ENCODE data around the gene NAP1L4.

DNA sequence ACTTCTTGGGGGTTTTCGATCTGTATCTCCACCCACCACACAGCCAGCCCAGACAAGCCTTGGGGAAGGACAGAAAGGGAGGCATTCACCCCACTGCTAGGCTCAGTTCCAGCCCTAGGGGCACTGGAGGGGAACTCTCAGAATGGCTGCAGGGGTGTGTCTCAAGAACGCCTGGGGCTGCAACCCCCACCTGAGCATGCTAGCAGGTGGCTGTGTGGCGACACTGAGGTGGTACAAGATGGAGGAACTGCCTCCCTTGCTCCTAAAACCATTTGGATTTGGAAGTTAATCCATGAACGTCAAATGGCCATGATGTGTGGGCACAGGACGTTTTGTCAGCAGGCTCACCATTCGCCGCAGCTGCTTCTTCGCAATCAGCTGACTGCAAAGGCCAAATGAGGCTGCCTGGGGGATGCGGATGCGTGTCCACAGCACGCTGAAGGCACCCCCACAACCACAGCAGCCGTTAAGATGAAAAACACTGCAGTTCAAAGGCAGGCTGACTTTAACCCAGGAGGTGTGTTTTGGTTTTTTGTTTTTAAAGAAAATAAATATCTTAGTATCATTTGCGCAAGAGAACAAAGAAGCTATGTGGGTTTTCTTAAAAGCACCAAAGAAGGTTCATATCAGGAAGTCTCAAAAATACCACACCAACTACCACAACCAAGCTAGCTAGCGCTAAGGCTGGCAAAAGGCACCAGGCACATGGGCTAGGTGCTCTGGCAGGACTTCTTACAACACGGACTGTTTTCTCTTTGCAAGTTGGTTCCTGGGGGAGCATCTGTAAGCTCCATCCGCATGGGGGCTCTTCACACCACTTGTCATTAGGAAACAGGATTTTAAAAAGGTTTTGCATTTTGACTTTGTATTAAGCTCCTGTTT, 22.2 kb upstream of the NAP1L4 start:
- TF ChIP-seq POLR2A (IDR thresholded peaks at IDR 0.05; ENCODE audit: low read depth, low read length) (no peak), MXI1 (IDR thresholded peaks at IDR 0.05; ENCODE audit: borderline replicate concordance, low read depth, low read length) (no peak), RFX5 (IDR thresholded peaks at IDR 0.05; ENCODE audit: low read depth, low read length) (no peak), RCOR1 (IDR thresholded peaks at IDR 0.05; ENCODE audit: insufficient replicate concordance, low read length) (no peak), MAFK (IDR thresholded peaks at IDR 0.05; ENCODE audit: low read depth, low read length) (no peak)
- TF ChIP-seq, protein P1, sequence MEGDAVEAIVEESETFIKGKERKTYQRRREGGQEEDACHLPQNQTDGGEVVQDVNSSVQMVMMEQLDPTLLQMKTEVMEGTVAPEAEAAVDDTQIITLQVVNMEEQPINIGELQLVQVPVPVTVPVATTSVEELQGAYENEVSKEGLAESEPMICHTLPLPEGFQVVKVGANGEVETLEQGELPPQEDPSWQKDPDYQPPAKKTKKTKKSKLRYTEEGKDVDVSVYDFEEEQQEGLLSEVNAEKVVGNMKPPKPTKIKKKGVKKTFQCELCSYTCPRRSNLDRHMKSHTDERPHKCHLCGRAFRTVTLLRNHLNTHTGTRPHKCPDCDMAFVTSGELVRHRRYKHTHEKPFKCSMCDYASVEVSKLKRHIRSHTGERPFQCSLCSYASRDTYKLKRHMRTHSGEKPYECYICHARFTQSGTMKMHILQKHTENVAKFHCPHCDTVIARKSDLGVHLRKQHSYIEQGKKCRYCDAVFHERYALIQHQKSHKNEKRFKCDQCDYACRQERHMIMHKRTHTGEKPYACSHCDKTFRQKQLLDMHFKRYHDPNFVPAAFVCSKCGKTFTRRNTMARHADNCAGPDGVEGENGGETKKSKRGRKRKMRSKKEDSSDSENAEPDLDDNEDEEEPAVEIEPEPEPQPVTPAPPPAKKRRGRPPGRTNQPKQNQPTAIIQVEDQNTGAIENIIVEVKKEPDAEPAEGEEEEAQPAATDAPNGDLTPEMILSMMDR (conservative IDR thresholded peaks at IDR 0.05; ENCODE audit: low read depth, low read length) = no peak

Data from IMR-90 (cell line).